NCI-H2227 (cell line): Measurements from ENCODE around the gene KIFC3.
"Not testable (repeated sequence)": the region's sequence is repeated elsewhere in the genome, so short reads cannot be mapped to it uniquely, and the experiment has no call there.

Experiments used
- DNase-seq: peaks from one replicate; lab custom pipeline; 2025; ENCODE audit not compliant: unreplicated experiment; lab: John Stamatoyannopoulos, UW

The KIFC3 gene

DNA sequence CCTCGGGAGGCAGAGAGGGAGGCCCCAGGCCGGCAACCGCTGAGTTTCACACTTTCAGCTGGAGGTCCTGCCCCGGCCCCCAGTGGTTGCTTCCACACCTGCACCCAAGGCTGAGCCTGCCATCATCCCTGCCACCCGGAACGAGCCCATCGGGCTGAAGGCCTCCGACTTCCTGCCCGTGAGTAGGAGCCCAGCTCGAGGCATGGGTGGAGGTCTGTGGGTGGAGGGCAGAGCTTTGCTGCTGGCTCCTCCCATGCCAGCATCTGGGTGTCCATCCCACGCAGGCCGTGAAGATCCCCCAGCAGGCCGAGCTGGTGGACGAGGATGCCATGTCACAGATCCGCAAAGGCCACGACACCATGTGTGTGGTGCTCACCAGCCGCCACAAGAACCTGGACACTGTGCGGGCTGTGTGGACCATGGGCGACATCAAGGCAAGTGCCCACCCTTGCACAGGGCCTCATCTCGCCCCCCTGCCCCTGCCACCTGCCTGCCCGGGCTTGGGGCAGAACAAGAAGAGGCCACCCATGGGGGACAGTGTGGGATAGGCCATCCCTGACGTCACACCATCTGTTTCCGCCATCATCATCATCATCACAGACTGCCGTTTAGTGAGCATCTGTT lies 47.1 kb downstream of the KIFC3 start:
- no peak for DNase-seq

DNA sequence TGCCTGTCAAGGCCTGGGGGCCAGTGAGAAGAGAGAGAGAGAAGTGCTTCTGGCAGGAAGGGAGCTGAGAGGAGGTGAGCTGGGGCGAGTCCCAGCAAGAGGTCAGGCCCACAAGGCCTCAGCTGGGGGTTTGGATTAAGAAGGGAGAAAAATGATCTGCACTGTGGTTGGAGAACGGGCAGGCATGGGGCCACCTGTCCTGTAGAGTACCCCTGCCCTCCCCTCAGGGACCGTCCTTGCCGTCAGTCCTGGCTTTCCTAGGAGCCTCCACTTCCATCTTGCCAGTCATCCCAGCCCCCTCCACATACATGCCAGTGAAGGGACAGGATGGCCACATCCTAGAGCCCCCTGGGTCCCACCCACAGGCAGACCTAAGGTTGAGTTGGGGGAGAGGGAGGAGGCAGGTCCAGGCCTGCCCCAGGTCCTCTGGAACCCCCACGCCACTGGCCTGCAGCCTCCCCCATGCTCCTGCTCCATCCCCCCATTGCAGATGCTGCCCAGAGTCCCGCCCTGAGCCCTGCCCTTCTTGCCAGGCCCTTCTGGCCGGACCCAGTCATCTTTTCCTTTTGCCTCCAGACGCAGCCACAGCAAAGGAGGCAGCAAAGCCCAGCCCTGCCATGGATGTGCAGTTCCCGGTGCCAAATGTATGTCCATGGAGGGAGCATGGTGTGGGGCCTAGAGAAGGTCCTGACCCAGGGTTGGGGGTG lies 47.8 kb downstream of the KIFC3 start:
- no peak for DNase-seq

DNA sequence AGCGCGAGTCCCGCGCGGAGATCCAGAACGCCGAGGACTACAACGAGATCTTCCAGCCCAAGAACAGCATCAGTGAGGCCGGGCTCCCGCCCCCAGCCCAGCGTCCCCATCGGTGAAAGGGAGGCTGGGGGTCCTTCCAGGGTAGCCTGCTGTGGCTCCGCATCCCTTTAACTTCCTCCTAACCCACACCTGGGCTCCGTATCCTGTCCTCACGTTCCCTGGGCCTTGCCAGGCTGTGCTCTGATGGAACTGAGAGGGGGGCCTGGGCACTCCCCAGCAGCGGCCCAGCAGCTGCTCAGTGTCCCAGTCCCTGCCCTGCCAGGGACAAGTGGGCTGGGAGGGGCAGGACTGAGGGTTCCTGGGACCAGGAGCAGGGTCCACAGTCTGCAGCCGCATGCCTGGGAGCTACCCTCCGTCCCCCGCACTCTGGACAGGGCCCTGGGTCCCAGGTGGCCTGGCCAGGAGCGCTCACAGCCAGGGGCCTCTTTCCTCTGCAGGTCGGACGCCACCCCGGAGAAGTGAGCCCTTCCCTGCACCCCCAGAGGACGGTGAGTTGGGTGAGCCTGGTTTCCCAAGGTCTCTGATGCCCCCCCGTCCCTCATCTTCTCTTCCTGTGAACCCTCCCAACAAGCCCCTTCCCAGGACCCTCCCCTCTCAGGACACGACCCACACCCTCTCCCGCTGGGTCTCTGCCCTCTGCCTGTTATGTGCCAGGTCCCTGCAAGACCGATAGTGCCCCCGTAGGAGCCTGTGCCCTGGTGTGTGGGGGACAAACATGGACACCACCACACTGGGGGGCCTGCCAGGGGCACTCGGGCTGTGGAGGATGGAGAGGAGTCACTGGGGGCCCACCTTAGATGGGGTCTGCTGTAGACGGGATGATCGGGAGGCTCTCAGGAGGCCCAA lies 48.6 kb downstream of the KIFC3 start:
- DNase-seq = no peak

DNA sequence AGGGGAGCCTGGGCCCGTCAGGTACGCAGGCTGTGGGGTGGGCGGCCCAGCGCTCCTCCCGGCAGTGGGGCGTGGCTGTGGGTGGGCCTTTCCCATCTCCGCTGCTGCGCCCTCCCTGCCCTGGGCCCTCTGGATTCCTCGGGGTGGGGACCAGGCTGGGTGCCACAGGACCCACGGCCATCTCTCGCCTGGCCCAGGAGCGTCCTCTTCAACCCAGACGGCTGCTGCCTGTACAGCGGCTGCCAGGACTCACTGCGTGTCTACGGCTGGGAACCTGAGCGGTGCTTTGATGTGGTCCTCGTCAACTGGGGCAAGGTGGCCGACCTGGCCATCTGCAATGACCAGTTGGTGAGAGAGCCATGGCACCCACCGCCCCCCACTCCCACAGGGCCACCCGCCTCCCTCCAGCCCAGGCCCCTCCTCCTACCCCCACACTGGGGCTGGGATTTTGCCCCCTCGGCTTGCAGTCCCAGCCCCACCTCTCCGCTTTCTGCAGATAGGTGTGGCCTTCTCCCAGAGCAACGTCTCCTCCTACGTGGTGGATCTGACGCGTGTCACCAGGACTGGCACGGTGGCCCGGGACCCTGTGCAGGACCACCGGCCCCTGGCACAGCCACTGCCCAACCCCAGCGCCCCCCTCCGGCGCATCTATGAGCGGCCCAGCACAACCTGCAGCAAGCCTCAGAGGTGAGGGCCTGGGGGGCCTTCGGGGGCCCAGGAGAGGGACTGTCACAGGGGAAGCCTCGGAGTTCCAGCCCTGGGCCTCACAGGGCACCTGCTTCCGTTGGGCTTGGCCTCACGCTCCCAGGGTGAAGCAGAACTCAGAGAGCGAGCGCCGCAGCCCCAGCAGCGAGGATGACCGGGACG lies 49.5 kb downstream of the KIFC3 start:
- no peak for DNase-seq

DNA sequence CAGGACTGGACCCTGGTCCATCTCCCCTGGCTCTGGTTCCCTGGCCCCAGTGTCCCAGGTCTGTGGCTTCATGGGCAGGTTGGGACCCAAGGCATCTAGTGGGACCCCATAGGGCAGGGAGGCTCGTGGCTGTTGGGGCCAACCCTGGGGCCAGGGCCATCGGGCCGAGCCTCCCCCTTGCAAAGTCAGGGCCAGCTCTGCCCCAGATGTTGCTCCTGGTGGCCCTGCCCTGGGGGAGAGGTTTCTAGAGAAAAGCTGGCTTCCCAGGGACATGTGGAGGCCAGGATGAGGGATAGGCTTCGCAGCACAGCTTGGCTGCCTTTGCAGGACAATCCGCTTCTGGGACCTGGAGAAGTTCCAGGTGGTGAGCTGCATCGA lies 50.1 kb downstream of the KIFC3 start:
- DNase-seq = no peak

DNA sequence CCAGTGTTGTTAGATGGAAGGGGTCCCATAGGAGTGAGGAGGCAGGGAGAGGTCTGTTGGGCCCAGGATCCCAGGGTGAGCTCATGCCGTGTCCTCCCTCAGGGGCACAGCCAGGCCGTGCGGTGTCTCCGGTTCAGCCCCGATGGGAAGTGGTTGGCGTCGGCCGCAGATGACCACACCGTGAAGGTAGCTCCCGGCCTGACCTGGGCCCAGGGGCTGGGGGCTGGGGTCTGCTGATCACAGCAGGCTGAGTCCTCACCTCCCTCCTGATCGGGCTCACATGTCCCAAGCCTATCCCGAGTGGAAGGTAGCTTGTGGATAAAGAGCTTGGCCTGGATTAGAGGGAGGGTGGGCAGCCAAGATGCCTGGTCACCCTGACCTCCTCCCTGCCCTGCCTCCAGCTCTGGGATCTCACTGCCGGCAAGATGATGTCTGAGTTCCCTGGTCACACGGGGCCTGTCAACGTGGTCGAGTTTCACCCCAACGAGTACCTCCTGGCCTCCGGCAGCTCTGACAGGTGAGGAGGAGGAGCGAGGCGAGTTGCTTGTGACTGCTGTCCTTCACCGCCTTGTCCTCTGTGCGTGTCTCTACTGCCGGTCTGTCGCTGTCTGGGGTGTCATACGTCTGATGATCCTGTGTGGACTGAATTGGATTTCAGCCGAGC lies 50.6 kb downstream of the KIFC3 start:
- DNase-seq = no peak

DNA sequence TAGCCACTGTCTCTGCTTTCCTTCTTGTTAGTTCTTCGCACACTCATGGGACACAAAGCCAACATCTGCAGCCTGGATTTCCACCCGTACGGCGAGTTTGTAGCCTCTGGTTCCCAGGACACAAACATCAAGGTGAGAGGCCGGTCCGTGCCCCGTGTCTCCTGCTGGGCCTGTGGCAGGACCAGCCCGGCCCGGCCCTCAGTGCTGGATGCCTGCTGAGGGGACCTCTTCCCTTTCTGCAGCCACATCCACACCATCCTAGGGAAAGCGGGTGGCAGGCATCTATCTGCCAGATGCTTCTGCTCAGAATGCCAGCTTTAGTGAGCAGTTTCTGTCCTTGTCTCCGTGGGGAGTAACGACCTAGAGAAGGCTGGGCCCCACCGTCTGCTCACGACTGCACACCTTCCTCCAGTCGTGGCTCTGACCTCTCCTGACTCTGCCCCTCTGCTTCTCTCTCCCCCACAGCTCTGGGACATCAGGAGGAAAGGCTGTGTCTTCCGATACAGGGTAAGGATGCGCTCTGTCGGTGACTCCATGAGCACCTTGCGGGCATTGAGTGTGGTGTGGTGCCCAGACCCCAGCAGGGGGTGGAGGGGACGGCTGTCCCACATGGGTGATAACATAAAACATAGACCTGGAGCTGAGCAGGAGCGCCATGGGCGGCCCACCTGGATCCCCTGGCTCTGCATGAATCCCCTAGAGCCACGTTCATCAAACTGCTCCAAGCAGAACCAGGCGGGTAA lies 51.3 kb downstream of the KIFC3 start:
- DNase-seq = no peak

DNA sequence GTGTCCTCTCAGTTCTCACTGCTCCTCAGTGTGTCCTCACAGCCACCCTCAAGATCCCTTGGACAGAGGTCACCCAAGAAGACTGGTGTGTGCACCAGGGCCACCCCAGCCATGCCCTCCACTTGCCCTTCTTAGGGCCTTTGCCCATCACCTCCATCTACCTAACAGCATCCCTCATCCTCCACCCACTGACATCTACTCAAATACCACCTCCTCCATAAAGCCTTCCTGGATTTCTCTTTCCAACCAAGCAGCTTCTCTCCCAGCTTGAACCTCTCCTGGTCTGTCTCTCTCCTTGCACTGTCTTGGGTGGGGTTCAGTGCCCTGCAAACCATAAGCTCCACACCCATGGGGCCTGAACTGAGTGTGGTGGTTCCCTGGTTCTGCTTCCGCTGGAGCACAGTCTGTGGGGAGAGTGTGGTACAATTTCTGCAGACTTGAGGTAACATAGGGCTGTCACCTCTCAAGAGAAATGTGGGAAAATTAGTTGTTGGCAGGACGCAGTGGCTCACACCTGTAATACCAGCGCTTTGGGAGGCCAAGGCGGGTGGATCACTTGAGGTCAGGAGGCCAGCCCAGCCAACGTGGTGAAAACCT lies 52.3 kb downstream of the KIFC3 start:
- DNase-seq = no peak

DNA sequence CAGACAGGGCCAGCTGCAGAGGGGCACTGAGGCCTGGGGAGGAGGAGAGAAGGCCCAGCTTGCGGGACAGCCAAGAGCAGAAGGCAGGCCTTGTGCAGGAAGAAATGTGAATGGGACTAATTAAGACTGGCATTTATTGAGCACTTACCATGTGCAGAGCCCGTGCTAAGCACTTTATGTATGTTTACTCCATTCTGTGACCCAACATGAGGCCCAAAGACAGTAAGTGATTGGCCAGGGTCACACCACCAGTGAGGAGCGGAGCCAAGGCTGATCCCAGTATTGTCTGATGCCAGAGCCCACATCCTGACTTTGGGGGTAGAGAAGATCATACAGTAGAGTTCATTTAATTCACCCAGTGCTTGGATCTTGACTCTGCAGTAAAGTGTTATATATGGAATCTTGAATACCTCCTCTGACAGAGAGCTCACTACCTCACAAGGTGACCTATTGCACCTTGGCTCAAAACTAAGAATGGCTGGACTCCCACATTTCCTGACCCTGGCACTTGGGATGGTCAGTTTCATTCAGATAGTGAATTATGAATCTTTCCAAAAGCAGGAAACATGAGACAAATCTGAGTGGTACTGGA lies 53.1 kb downstream of the KIFC3 start:
- no peak for DNase-seq

DNA sequence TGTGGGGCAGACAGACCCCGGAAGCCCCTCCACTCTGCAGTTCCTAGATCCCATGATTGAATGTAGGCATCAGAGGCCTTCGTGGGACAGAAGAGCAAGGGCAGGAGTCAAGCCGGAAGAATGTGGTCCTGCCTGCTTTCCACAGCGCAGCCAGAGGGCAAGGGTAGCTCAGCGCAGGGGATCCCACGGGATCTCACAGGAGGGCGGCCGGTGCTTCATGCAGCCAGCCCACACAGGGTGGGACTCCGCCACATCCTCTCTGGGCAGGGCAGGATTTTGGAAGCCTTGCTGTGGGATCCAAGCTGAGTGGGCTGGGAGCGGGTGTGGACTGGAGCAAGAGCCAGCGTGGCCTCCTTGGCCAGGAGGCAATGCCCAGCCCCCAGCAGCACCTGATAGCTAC lies 53.7 kb downstream of the KIFC3 start:
- DNase-seq = no peak

DNA sequence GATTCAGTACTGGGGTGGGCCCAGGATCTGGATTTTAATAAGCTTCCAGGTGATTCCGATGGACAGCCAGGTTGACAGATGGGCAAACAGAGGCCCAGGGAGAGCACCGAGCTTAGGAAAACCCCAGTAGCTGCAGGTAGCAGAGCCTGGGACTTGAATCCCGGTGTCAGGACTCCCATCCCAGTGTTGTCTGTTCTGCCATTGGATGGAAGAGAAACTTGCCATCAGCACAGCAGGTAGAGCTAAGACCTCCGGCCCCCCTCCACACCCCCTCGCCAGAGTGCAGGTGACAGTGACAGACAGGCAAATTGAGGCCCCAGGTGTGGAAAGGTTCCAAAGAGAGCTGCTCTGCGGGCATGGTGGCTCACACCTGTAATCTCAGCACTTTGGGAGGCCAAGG lies 54.3 kb downstream of the KIFC3 start:
- DNase-seq = no peak

DNA sequence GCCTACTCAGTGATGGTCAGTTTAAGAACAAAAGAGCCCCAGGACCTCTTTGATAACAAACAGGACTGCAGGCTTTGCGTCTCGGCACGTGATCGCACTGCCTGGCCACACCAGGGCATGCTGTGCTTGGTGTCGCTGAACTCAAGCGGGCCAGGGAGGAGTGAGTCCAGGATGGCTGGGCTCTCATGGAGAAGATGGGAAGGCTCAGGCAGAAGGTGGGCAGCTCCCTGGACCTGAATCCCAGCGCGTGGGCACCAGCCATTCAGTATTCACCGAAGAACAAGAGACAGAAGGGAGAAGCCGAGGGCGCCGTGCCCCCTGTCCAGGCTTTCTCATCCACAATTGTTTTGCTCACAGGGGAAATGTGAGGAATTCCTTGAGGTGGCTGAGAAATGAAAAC lies 54.8 kb downstream of the KIFC3 start:
- no peak for DNase-seq

DNA sequence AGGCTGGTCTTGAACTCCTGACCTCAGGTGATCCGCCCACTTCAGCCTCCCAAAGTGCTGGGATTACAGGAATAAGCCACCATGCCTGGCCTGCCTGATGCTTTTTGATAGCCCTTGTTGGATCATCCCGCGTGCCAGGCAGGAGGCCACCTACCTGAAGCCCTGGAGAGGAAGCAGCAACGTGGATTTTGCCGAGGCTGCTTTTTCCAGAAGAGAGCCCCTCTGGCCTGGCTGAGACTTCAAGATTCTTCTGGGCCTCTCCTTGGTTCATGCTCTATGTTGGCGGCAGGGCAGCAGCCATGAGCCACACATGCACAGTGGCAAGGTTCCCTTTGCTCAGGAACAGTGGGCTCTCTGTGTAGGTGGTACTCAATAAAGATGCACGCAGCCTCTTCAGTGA lies 55.2 kb downstream of the KIFC3 start:
- no peak for DNase-seq

DNA sequence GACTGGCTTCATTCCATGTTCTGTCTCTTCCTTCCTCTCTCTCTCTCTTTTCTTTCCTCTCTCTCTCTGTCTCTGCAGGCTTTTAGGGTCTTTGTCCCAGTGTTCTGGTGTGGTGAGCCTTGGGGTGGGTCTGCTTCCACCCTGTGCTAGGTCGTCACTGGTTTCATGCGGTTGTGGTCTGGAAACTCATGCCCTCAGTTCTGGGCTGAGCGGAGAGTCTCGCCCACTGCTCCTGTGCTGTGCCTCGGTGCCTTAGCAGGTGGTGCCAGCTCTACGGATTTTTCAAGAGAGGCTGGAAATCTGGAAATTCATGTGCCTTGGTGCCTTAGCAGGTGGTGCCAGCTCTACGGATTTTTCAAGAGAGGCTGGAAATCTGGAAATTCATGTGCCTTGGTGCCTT lies 56.0 kb downstream of the KIFC3 start:
- not testable (repeated sequence) for DNase-seq

DNA sequence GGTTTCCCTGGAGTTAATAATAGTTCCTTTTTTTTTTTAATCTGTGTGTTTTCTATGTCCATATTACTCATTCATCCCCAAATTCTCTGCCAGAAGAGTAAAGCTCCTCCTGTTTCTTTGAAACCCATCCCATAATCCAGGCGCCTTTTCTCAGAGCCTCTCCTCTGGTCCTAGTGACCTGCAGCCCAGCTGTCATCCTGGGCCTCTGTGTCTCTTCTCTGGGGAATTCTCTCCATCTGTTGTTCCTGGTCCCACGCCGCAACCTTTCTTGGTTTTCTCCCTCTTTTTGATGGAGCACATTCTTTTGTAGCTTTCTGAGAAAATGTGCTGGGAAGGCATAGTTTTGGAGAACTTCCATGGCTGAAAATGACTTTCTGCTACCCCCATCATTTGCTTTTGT lies 56.5 kb downstream of the KIFC3 start:
- DNase-seq = no peak

DNA sequence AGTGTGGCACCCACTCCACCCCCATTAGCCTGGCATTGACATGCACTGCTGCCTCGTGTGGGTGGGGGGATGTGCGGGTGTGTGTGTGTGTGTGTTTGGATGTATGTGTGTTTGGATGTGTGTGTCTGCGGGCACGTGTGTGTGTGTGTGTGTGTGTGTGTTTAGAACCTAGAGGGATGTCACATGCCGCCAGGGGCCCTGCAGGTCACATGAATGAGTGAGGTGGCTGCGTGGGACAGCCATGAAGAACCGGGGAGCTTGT lies 57.7 kb downstream of the KIFC3 start:
- DNase-seq = no peak

DNA sequence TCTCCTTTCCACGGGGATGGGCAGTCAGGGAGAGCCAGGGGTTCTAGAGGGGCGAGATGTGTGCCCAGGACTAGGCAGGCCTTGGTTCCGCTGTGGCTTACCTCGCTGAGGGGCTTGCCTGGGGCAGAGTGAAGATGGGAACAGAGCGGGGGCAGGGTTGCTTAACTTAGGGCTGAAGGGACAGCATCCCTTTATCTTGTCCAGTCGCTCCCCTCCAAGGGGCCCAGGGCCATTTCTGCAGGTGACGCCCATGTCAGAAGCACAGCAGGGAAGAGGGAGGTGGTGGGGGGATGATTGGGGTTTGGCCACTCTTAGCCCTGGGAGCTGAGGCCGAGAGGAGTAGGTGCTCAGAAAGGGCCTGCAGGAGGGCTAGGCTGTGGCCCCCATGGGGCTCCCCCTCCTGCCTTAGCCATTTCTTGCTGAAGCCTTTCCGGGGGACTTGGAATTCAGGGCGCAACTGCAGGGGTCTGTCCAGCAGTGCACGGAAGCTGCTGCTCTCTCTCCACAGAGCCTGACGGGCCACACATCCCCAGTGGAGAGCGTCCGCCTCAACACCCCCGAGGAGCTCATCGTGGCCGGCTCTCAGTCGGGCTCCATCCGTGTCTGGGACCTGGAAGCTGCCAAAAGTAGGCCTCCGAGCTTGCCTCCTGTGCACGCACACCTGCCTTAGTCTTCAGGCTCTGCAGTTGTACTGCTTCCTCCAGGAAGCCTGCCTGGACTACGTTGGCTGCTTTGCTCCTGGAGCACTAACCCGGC lies 58.2 kb downstream of the KIFC3 start:
- DNase-seq = no peak

DNA sequence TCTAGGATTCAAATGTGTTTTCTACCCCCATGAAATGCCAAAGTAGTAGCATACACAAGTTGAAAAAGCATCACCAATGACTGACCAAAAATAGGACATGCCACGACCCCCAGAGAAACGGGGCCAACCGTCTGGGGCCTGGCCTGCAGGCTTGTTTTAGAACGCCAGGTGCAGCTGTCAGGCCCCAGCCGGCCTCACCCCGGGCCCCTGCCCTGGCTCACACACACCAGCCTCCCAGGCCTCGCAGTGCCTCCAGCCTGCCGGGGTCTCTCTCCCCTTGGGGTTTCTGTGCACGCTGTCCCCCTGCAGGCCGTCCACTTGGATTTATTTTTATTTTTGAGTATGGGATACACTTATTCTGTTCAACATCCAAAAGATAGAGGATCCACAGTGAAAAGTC lies 58.8 kb downstream of the KIFC3 start:
- no peak for DNase-seq

DNA sequence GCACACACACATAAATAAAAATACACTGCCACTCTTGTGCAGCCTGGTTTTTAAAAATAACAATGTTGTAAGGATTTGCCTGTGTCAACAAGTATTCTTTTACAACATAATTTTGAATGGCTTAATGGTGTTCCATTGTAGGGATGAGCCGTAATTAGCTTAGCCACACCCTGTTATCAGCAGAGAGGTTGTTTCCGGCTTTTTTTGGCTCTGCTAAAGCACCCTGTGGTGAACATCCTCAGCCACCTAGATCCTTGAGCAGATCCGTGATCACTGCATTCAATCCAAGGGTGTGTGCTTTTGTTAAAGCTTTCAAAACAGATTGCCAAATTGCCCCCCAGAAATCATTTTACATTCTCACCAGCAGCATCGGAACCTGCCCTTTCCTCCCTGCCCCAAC lies 59.7 kb downstream of the KIFC3 start:
- DNase-seq = peak; percentile 49
